Measurements from ENCODE around the gene LIN37. TPM values are rescaled to one million over a fixed set of nuclear protein-coding genes. Genes with fewer than 3 reads are reported as not detected.

Gene LIN37
- total and polyA plus RNA-seq, 9 of the 15 experiments (the other 6 are each of a cell fraction or from before 2014, with no cell fraction given), result 1.2 to 12.5 (median 8.6) TPM

- TF ChIP-seq IRF1 (CRISPR knock-in tag; IDR thresholded peaks at IDR 0.05; ENCODE audit: borderline replicate concordance) (no peak), REST (IDR thresholded peaks at IDR 0.05; ENCODE audit: borderline replicate concordance) (peak; percentile 93), REST (CRISPR knock-in tag; IDR thresholded peaks at IDR 0.05; ENCODE audit: low read depth) (peak; percentile 78), TCF15 (CRISPR knock-in tag; IDR thresholded peaks at IDR 0.05) (no peak), ZNF584 (CRISPR knock-in tag; IDR thresholded peaks at IDR 0.05; ENCODE audit: low read depth) (peak; percentile 9; the same call in 1 of the 2 replicates), SUPT5H (IDR thresholded peaks at IDR 0.05) (peak; percentile 66), E2F4 (CRISPR knock-in tag; IDR thresholded peaks at IDR 0.05; ENCODE audit: low read depth) (no peak), STAT5B (CRISPR knock-in tag; IDR thresholded peaks at IDR 0.05) (no peak), ZNF511 (CRISPR knock-in tag; IDR thresholded peaks at IDR 0.05) (peak; percentile 82), HIVEP1 (CRISPR knock-in tag; IDR thresholded peaks at IDR 0.05) (no peak), POLR2AphosphoS5 (IDR thresholded peaks at IDR 0.05; ENCODE audit: control insufficient read depth, insufficient read depth, low read depth, low read length) (no peak), EGR1 (conservative IDR thresholded peaks at IDR 0.05) (peak; percentile 98), HES1 (IDR thresholded peaks at IDR 0.05; ENCODE audit: low read depth) (no peak)
Observed at GRCh38 chr19:35716801-35717664, 31.3 kb upstream of the LIN37 start (continued).

All from K562 (cell line).